ENCODE measurements around the gene GREB1.
A peak's percentile ranks its signal among the peaks of the same experiment; 100 is the strongest.

GREB1 gene

DNA sequence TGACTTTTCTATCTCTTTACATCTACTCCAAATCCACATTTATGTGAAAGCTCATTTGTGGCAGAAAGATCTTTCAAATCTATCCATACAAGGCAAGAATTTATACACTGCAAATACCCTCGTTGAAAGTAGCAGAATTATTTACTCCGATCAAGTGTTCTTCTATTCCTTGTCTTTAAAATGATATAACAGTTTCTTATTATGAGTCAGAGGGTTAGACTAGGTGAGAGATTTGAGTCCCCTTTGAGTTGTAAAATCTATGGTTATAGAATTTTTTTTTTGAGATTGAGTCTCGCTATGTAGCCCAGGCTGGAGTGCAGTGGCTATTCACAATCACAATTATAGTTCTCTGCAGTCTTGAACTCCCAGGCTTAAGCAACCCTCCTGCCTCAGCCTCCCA lies 5.6 kb upstream of the GREB1 start:
- no peak overlapping the region for H3K27ac ChIP-seq (ENCODE audit: low read depth, low read length)
- no peaks in the 10 kb centered on the region for H3K27me3 ChIP-seq (ENCODE audit: control insufficient read depth, insufficient read depth, low read length)
- H3K9ac ChIP-seq (ENCODE audit: low read length), result no peak overlapping the region

DNA sequence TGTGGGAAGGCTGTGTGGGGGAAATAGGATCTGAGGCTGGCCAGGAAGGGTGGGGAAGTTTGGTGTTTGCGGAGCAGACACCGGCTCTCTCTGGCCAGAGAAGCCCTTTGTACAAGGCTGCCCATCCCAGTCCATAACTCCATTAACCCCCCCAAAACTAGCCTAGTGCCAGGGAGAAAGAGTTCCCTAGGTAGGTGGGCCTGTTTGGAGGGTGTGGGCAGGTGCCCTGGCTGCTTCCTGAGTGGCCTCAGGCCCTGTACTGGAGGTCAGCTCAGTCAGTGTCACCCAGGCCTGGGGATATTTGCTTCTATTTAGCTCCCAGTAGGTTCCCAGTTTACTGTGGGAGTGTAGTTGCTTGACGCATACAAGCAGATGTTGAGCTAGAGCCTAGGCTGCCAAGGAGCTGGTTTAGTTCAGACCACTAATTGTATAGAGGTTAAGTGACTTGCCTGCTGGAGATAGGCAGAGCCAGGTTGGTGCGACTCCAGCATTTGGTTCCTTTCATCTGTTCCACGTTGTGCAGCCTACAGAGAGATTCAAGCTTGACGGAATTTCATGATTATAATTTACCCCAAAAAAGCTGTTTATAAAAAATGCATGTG lies 2.9 kb upstream of the GREB1 start:
- peaks cover 19% of the 10 kb centered on the region; the same call in 1 of the 2 replicates for H3K4me1 ChIP-seq (ENCODE audit: control insufficient read depth, insufficient read depth, low read length)
- 0 out of 2 replicates have a peak, but pooled peaks cover 2% of the 10 kb centered on the region for H3K36me3 ChIP-seq (ENCODE audit: control insufficient read depth, insufficient read depth, low read length)
- H3K9ac ChIP-seq (ENCODE audit: low read length), result no peak overlapping the region
- H3K27me3 ChIP-seq (ENCODE audit: control insufficient read depth, insufficient read depth, low read length), result no peaks in the 10 kb centered on the region
- H3K4me3 ChIP-seq (ENCODE audit: low read depth, low read length), result no peak overlapping the region
- H3K27ac ChIP-seq (ENCODE audit: low read depth, low read length), result no peak overlapping the region
- H3K9me3 ChIP-seq (ENCODE audit: control insufficient read depth, insufficient read depth, low read depth, low read length), result no peaks in the 10 kb centered on the region

More for the DNA sequence above, 5.6 kb upstream of the GREB1 start:
- H3K9me3 ChIP-seq (ENCODE audit: control insufficient read depth, insufficient read depth, low read depth, low read length), result no peaks in the 10 kb centered on the region
- no peak overlapping the region for H3K4me3 ChIP-seq (ENCODE audit: low read depth, low read length)
- 0 out of 2 replicates have a peak, but pooled peaks cover 2% of the 10 kb centered on the region for H3K36me3 ChIP-seq (ENCODE audit: control insufficient read depth, insufficient read depth, low read length)
- peaks cover 20% of the 10 kb centered on the region for H3K4me1 ChIP-seq (ENCODE audit: control insufficient read depth, insufficient read depth, low read length)

DNA sequence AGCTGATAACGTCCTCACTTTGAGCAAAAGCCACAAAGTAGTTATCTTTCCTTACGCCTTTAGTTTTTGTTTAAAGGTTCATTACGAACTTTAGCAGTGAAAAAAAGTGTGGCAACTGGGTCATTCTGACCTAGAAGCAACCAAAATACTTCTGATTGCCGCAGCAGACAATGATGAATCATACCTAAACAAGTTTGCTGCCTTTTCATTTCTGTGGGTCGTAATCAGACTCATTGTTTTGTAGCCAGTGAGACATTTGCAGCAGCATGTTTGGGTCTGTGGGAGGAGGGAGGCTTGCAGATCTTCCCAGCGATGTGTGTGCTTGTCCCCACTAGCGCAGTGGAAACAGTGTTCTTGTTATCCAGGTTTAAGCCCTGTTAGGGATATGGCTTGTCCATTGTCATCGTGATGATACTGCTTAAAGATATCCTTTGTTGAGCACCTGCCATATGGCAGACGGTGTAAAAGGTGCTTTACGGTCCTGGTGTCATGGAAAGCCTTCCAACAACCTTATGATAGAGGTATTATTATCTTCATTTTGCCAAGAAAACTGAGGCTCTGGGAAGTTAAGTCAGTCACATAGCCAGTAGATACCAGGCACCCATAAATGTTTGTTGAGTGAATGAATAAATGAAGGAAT lies 1.3 kb upstream of the GREB1 start:
- Histone ChIP-seq H3K36me3 (ENCODE audit: control insufficient read depth, insufficient read depth, low read length) (no peaks in the 10 kb centered on the region), H3K27me3 (ENCODE audit: control insufficient read depth, insufficient read depth, low read length) (no peaks in the 10 kb centered on the region), H3K9me3 (ENCODE audit: control insufficient read depth, insufficient read depth, low read depth, low read length) (no peaks in the 10 kb centered on the region), H3K27ac (ENCODE audit: low read depth, low read length) (no peak overlapping the region), H3K4me3 (ENCODE audit: low read depth, low read length) (no peak overlapping the region), H3K9ac (ENCODE audit: low read length) (no peak overlapping the region), H3K4me1 (ENCODE audit: control insufficient read depth, insufficient read depth, low read length) (peaks cover 20% of the 10 kb centered on the region; the same call in 1 of the 2 replicates)

DNA sequence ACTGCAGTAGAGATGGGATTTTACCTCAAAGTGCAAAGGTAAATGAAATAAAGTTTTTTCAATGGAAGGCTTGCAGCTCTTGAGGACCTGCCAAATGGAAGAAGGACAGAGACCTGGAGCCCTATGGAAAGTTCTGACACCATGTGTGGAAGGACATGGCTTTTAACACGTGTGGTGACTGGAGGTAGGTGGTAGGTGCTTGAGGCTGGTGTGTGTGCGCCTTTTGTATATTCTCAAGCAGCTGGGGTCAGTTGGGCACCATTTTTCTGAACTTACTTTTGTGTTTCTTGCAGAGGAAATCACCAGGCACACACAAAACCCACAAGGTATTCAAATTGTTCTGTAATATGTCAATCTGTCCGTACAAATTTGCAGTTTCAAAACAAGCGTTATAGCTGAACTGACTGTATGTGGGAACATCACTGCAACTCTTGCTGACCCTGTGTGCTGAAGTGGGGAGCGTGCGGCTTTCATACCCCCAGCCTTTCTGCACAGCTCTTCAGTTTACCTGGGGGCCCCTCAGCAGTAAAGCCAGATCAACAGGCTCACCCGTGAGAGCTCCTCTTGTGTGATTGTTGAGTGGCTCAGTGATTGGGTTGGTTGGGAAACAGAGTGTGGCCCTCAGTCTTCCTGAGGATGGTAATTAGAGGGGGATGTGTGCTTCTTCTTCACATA lies 363 bp downstream of the GREB1 start:
- no peaks in the 10 kb centered on the region for H3K9me3 ChIP-seq (ENCODE audit: control insufficient read depth, insufficient read depth, low read depth, low read length)
- H3K4me3 ChIP-seq (ENCODE audit: low read depth, low read length), result no peak overlapping the region
- no peak overlapping the region for H3K9ac ChIP-seq (ENCODE audit: low read length)
- H3K27me3 ChIP-seq (ENCODE audit: control insufficient read depth, insufficient read depth, low read length), result no peaks in the 10 kb centered on the region
- H3K27ac ChIP-seq (ENCODE audit: low read depth, low read length), result no peak overlapping the region
- H3K4me1 ChIP-seq (ENCODE audit: control insufficient read depth, insufficient read depth, low read length), result peaks cover 30% of the 10 kb centered on the region
- H3K36me3 ChIP-seq (ENCODE audit: control insufficient read depth, insufficient read depth, low read length), result no peaks in the 10 kb centered on the region

DNA sequence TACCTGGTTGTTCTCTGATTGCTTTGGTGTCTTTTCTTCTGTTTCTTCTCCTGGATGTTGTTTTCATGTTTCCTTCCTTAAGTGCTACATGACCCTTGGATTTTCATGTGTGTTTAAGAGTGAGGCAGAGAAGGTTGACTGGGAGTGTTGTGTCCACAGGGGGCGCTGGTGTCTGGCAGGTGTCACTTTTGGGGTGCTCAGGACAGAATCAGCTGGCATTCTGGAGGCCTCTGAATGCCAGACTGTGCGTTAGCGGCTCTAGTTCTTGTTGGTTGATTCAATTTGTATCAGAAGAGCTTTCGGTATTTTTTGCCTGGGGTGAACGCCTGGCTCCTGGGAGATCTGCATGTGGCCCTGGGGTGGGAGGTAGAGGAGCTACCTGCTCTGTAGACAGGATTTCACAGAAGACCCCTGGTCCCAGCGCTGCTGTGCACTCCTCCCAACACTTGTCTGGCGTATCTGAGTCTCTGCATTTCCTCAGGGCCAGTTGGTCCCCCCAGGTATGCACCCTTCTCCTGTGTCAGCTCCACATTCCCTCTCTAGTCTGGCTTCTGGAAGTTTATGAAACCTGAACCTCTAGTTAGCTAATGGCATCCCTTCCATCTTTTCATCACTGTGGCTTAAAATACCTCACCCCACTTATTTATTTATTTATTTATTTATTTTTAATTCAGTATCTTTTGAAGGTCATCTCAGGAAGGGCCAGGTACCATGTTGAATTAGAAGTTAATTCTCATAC lies 1.1 kb downstream of the GREB1 start:
- no peaks in the 10 kb centered on the region for H3K27me3 ChIP-seq (ENCODE audit: control insufficient read depth, insufficient read depth, low read length)
- H3K9ac ChIP-seq (ENCODE audit: low read length), result no peak overlapping the region
- H3K4me1 ChIP-seq (ENCODE audit: control insufficient read depth, insufficient read depth, low read length), result peaks cover 37% of the 10 kb centered on the region
- no peaks in the 10 kb centered on the region for H3K36me3 ChIP-seq (ENCODE audit: control insufficient read depth, insufficient read depth, low read length)
- H3K9me3 ChIP-seq (ENCODE audit: control insufficient read depth, insufficient read depth, low read depth, low read length), result no peaks in the 10 kb centered on the region
- H3K4me3 ChIP-seq (ENCODE audit: low read depth, low read length), result no peak overlapping the region
- no peak overlapping the region for H3K27ac ChIP-seq (ENCODE audit: low read depth, low read length)

DNA sequence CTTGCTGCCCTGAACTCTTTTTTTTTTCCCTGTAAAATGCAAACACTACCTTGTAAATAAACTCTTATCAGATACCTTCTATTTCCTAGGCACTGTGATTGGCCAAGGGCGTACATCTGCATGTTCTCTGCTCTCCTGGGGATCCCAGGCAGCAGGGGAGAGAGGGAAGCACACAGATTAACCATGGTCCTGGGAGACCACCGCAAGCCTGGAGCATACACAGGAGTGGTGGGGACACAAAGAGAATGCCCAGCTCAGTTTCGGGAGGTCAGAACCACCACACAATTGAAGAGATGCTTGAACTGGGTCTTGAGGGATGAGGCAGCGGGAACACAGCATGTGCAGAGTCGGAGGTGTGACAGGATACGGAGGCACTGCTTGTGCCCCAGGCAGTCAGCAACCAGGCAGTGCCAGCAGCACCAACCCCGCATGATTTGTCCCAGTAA lies 2.1 kb downstream of the GREB1 start:
- Histone ChIP-seq H3K4me3 (ENCODE audit: low read depth, low read length) (no peak overlapping the region), H3K9me3 (ENCODE audit: control insufficient read depth, insufficient read depth, low read depth, low read length) (no peaks in the 10 kb centered on the region), H3K27ac (ENCODE audit: low read depth, low read length) (no peak overlapping the region), H3K9ac (ENCODE audit: low read length) (no peak overlapping the region), H3K27me3 (ENCODE audit: control insufficient read depth, insufficient read depth, low read length) (no peaks in the 10 kb centered on the region), H3K4me1 (ENCODE audit: control insufficient read depth, insufficient read depth, low read length) (peaks cover 44% of the 10 kb centered on the region), H3K36me3 (ENCODE audit: control insufficient read depth, insufficient read depth, low read length) (no peaks in the 10 kb centered on the region)

DNA sequence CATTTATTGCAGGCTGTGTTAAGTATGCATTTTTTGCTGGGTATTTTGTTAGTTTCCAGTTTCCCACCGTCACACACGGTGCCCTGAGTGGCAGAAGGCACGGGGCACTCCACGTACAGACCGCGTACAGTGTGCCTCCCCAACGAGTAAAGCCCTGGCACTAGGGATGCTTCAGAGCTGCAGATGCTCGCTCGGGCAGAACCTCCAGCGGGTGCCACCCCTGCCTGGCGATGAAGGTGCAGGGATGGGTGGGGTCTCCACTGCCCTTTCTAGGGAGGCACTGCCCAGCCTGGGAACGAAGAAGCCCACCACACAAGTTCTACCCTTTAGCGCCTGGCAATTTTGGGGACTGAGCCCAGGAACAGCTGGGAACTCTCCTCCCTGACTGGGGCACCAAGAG lies 4.1 kb downstream of the GREB1 start:
- Histone ChIP-seq H3K4me1 (ENCODE audit: control insufficient read depth, insufficient read depth, low read length) (peaks cover 56% of the 10 kb centered on the region), H3K9ac (ENCODE audit: low read length) (no peak overlapping the region), H3K27ac (ENCODE audit: low read depth, low read length) (no peak overlapping the region), H3K27me3 (ENCODE audit: control insufficient read depth, insufficient read depth, low read length) (no peaks in the 10 kb centered on the region), H3K4me3 (ENCODE audit: low read depth, low read length) (no peak overlapping the region), H3K9me3 (ENCODE audit: control insufficient read depth, insufficient read depth, low read depth, low read length) (no peaks in the 10 kb centered on the region), H3K36me3 (ENCODE audit: control insufficient read depth, insufficient read depth, low read length) (no peaks in the 10 kb centered on the region)

DNA sequence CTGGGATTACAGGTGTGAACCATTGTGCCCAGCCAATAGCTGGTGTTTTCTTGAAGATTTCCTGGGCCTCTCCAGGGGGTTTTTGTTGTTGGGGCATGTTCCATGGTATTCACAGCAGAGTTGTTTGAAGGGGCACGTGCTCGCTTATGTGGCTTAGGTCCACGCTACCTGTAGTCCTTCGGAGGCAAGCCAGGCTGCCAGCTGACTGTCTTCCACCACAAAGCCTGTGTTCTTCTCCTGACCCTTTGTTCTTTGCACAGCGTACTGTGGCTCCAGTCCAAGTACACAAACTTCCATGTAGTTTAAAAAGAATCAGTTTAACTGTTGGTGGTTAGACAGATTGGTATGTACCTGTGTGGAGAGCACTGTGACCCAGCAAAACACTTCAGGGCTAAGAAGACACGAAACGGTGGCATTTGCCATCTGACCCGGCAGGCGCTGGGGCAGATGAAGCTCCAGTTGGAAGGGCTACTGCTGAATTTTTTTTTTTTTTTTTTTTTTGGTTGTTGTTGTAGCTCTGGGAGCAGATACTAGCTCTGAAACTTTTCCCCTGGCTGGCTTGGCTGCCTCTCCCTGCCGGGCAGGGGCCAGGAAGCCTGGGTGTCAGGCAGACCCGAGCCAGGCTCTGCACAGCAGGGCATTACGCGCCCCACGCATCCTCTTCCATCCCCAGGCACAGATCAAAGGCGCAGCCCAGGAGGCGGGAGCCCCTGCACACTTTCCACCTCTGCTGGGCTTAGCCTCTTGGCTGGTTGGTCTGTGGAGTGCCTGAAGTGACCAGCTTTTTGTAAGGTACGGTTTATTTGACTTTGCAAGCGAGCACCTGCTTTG lies 5.7 kb downstream of the GREB1 start:
- peak overlapping the region; percentile 28; the same call in 1 of the 2 replicates for H3K4me3 ChIP-seq (ENCODE audit: low read depth, low read length)
- H3K27ac ChIP-seq (ENCODE audit: low read depth, low read length), result peak overlapping the region; percentile 8; the same call in 1 of the 2 replicates
- no peaks in the 10 kb centered on the region for H3K27me3 ChIP-seq (ENCODE audit: control insufficient read depth, insufficient read depth, low read length)
- H3K9ac ChIP-seq (ENCODE audit: low read length), result peak overlapping the region; percentile 54
- H3K9me3 ChIP-seq (ENCODE audit: control insufficient read depth, insufficient read depth, low read depth, low read length), result no peaks in the 10 kb centered on the region
- H3K4me1 ChIP-seq (ENCODE audit: control insufficient read depth, insufficient read depth, low read length), result peaks cover 55% of the 10 kb centered on the region
- no peaks in the 10 kb centered on the region for H3K36me3 ChIP-seq (ENCODE audit: control insufficient read depth, insufficient read depth, low read length)

DNA sequence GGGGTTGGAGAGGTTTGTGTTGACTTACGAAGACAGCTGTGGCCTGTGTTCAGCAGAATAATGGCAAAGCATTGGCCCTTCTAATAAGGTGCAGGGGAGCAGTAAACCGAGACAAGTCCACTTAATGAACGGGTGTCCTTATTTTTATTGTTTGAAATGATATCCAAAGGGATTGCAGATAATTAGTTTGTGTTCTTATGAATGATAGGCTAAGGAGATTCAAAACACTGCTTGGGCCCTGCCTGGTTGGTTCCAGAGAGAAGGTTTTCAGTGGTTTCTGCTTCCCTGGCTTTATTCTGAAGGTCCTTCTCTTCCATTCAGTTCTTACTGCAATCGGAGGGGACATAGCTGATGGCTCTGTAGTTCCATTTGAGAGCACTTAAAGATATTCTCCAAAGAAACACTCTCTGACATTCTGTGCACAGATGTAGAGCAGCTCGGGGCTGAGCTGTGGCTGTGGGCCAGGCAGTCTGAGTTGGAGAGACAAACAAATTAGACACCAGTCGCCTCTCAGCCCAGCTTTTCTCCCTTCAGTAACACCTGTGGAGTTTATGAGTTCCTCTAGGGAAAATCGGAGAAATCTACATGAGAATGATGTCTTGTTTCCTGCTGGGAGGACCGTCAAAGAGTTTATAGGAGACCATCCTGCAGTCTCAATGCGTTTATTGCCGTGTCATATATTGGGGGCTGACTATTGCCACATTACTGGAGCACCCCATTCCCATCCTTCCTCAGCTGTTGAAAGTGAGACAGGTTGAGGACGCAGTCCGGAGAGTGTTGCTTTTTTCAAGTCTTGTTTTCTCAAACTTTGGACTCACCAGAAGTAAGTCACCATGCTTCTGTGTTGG lies 6.5 kb downstream of the GREB1 start:
- no peak overlapping the region; the same call in 1 of the 2 replicates for H3K27ac ChIP-seq (ENCODE audit: low read depth, low read length)
- no peaks in the 10 kb centered on the region for H3K36me3 ChIP-seq (ENCODE audit: control insufficient read depth, insufficient read depth, low read length)
- no peak overlapping the region for H3K9ac ChIP-seq (ENCODE audit: low read length)
- peak overlapping the region; percentile 28; the same call in 1 of the 2 replicates for H3K4me3 ChIP-seq (ENCODE audit: low read depth, low read length)
- no peaks in the 10 kb centered on the region for H3K27me3 ChIP-seq (ENCODE audit: control insufficient read depth, insufficient read depth, low read length)
- H3K4me1 ChIP-seq (ENCODE audit: control insufficient read depth, insufficient read depth, low read length), result peaks cover 54% of the 10 kb centered on the region
- H3K9me3 ChIP-seq (ENCODE audit: control insufficient read depth, insufficient read depth, low read depth, low read length), result no peaks in the 10 kb centered on the region

Data from HUES6 (cell line).